Ovary (tissue), 9 donors: ENCODE measurements around the gene TMOD3. TPM values are rescaled to one million over a fixed set of nuclear protein-coding genes. Genes with fewer than 3 reads are reported as not detected.
A peak's percentile ranks its signal among the peaks of the same experiment; 100 is the strongest.

ENCODE experiments used
- DNase-seq, 5 donors: peaks; one replicate each; pipeline ENCODE4 v3.0.0-alpha.2; 2019 to 2020
- H3K27ac ChIP-seq, 2 donors: fragments of 200-600 bp; one replicate each; pipeline versions ENCODE4 v1.5.1 to v1.8.0; 2019 to 2022
- H3K27me3 ChIP-seq: fragments of 200-600 bp; one replicate; pipeline ENCODE4 v1.8.0; 2022
- H3K36me3 ChIP-seq: fragments of 200-600 bp; sonication (generic); one replicate; pipeline ENCODE4 v1.5.1; 2019
- H3K4me1 ChIP-seq: one replicate; pipeline ENCODE4 v1.8.1; 2013; ENCODE audit warnings: mild to moderate bottlenecking, moderate library complexity; ENCODE audit not compliant: insufficient read depth
- H3K4me3 ChIP-seq: fragments of 200-600 bp; sonication (generic); one replicate; pipeline ENCODE4 v1.5.1; 2017
- H3K9me3 ChIP-seq, 2 donors: fragments of 200-600 bp in 1 of 2; sonication (generic) in 1 of 2; one replicate each; pipeline versions ENCODE4 v1.5.1 to v1.8.1; 2013 to 2019; ENCODE audit warnings: mild to moderate bottlenecking in 1 of 2, moderate library complexity in 1 of 2
- CTCF ChIP-seq, 3 donors: fragments of 450-650 bp in 2 of 3; fragments of 200-600 bp in 1 of 3; IDR thresholded peaks; one replicate each; pipeline versions ENCODE4 v1.5.1 to v1.8.0; 2016 to 2022; ENCODE audit warnings: antibody characterized with exemption in 3 of 3, mild to moderate bottlenecking in 1 of 3
- EP300 ChIP-seq: sonication (generic); formaldehyde crosslinking; IDR thresholded peaks from one replicate; pipeline ENCODE4 v1.6.1; 2017; ENCODE audit warnings: antibody characterized with exemption
- POLR2A ChIP-seq: fragments of 450-650 bp; IDR thresholded peaks from one replicate; pipeline ENCODE4 v1.6.1; 2017; ENCODE audit warnings: antibody characterized with exemption, mild to moderate bottlenecking, moderate library complexity
- WGBS, 3 donors: extraction: QIAGEN DNeasy Blood & Tissue Kit in 1 of 3; methylation state at CpG; one replicate each; pipeline versions ENCODE4 v1.1.5 to v1.1.7; 2013 to 2017; 5-methylcytosine and 5-hydroxymethylcytosine counted together
- intact Hi-C, 4 donors: fragments of 100-400 bp; cut with DNase I; formaldehyde crosslinking; loops; one replicate each; pipeline versions ENCODE4 v1.11.0 to v1.15.1; 2022 to 2023
- polyA plus RNA-seq, 2 donors: library from polyadenylated mRNA; stranded (reverse); fragments of 200-250 nt in 1 of 2; fragments of 350-450 nt in 1 of 2; fragmentation: Illumina TruSeq in 1 of 2; extraction: RNeasy Lipid Tissue Mini Kit (QIAGEN cat#74804) in 1 of 2; gene quantifications; one replicate each; pipeline ENCODE4 v1.2.3, GENCODE V29; 2013 to 2014
- total RNA-seq, 7 donors: library from RNA; depleted of rRNA in 2 of 7; stranded (reverse); fragments of >200 nt in 2 of 7; fragmentation: NEBNext Ultra II Directional in 3 of 7; extraction: Animal tissue kit (Norgen Biotek cat#: 25700) in 3 of 7; gene quantifications; one replicate each; pipeline versions ENCODE4 v1.1.0 to v1.2.4, GENCODE V29; 2016 to 2023
- donor health status: DM: no; HTN: no; CAD: no; lungs with moderate emphysema.
- donor health status: DM: no; HTN: no; CAD: no.
- donor health status: Bipolar disorder and iron deficiency.
- donor health status: DM: yes; HTN: yes; CAD: no.
- donor health status: DM: no; HTN: no; CAD: no.
- donor health status: DM: yes; HTN: yes; CAD: no.

The TMOD3 gene
- total and polyA plus RNA-seq, 9 donors, result 9.4 to 35.5 (median 24.1) TPM

- DNase-seq, result peak in 1 of 5 donors; percentile 50
- H3K27me3 ChIP-seq, result no peaks in the 10 kb centered on the region
- intact Hi-C loops, result no loop called here
- H3K4me3 ChIP-seq, result no peak overlapping the region
- TF ChIP-seq POLR2A (no peak), CTCF (IDR thresholded peaks at IDR 0.05) (no peak)
- peaks cover 4% of the 10 kb centered on the region for H3K4me1 ChIP-seq
- no peak overlapping the region for H3K27ac ChIP-seq
- no peaks in the 10 kb centered on the region for H3K36me3 ChIP-seq
- 24 to 34% (median 31%) methylated on average over 8 of the region's 8 CpGs for WGBS, 3 donors
- no peaks in the 10 kb centered on the region for H3K9me3 ChIP-seq
These were observed 45.5 kb downstream of the TMOD3 start for GRCh38 chr15:51874751-51875644.

GRCh38 chr15:51876169-51876568 lies 46.7 kb downstream of the TMOD3 start:
- WGBS, 3 donors, result 94 to 96% (median 96%) methylated on average over 5 of the region's 5 CpGs
- TF ChIP-seq CTCF (IDR thresholded peaks at IDR 0.05) (no peak), POLR2A (no peak), EP300 (no peak)
- H3K27ac ChIP-seq, result no peak overlapping the region
- H3K27me3 ChIP-seq, result no peaks in the 10 kb centered on the region
- no peaks in the 10 kb centered on the region for H3K9me3 ChIP-seq
- H3K36me3 ChIP-seq, result no peaks in the 10 kb centered on the region
- H3K4me1 ChIP-seq, result peaks cover 4% of the 10 kb centered on the region
- H3K4me3 ChIP-seq, result no peak overlapping the region
- DNase-seq, result no peak
- intact Hi-C loops, result no loop called here

- Histone ChIP-seq H3K27me3 (no peaks in the 10 kb centered on the region), H3K9me3 (no peaks in the 10 kb centered on the region), H3K27ac (peak overlapping the region in 1 of 2 donors; percentile 0), H3K4me3 (no peak overlapping the region), H3K4me1 (peaks cover 4% of the 10 kb centered on the region), H3K36me3 (no peaks in the 10 kb centered on the region)
- TF ChIP-seq EP300 (no peak), CTCF (IDR thresholded peaks at IDR 0.05) (no peak), POLR2A (no peak)
- DNase-seq, result no peak
- 2 to 10% (median 6%) methylated on average over 1 of the region's 1 CpG for WGBS, 3 donors
- intact Hi-C loops, result no loop called here
These were observed 49.3 kb downstream of the TMOD3 start for GRCh38 chr15:51878446-51879386.

GRCh38 chr15:51879555-51879954 lies 50.1 kb downstream of the TMOD3 start:
- WGBS, 3 donors, result 11 to 22% (median 16%) methylated on average over 1 of the region's 1 CpG
- peak overlapping the region in 1 of 2 donors; percentile 0 for H3K27ac ChIP-seq
- intact Hi-C loops, result no loop called here
- TF ChIP-seq POLR2A (no peak), EP300 (no peak), CTCF (IDR thresholded peaks at IDR 0.05) (no peak)
- no peaks in the 10 kb centered on the region for H3K36me3 ChIP-seq
- H3K27me3 ChIP-seq, result no peaks in the 10 kb centered on the region
- no peak for DNase-seq
- H3K4me1 ChIP-seq, result peaks cover 4% of the 10 kb centered on the region
- H3K4me3 ChIP-seq, result no peak overlapping the region
- H3K9me3 ChIP-seq, result no peaks in the 10 kb centered on the region
